Osteocyte (in vitro differentiated cells): ENCODE results near the gene CEP170B. TPM values are rescaled to one million over a fixed set of nuclear protein-coding genes. Genes with fewer than 3 reads are reported as not detected.
"Not testable (repeated sequence)": the region's sequence is repeated elsewhere in the genome, so short reads cannot be mapped to it uniquely, and the experiment has no call there.

Experiments
- DNase-seq: peaks from one replicate; pipeline ENCODE4 v3.0.0; 2021; ENCODE audit warnings: mixed read lengths; ENCODE audit not compliant: unreplicated experiment; ENCODE audit errors: extremely low spot score
- H3K27ac Mint-ChIP-seq: one replicate; pipeline ENCODE4 v1.8.0; 2021; ENCODE audit warnings: mild to moderate bottlenecking, mixed read lengths; ENCODE audit not compliant: unreplicated experiment
- H3K27me3 Mint-ChIP-seq: one replicate; pipeline ENCODE4 v1.8.0; 2021; ENCODE audit warnings: mixed read lengths; ENCODE audit not compliant: unreplicated experiment
- H3K36me3 Mint-ChIP-seq: one replicate; pipeline ENCODE4 v1.8.0; 2021; ENCODE audit warnings: mixed read lengths; ENCODE audit not compliant: unreplicated experiment
- H3K4me1 Mint-ChIP-seq: one replicate; pipeline ENCODE4 v1.8.0; 2021; ENCODE audit warnings: mixed read lengths; ENCODE audit not compliant: unreplicated experiment
- H3K4me3 Mint-ChIP-seq: one replicate; pipeline ENCODE4 v1.8.0; 2021; ENCODE audit warnings: mild to moderate bottlenecking, moderate library complexity, mixed read lengths; ENCODE audit not compliant: unreplicated experiment
- H3K9me3 Mint-ChIP-seq: one replicate; pipeline ENCODE4 v1.8.0; 2021; ENCODE audit warnings: mixed read lengths; ENCODE audit not compliant: unreplicated experiment
- total RNA-seq: library from RNA; stranded (reverse); gene quantifications from 2 replicates; pipeline ENCODE4 v1.2.1, GENCODE V29; 2021
- TF ChIP-seq, protein P1 (sequence below): fragments of 200-600 bp; sonication (generic); IDR thresholded peaks from 2 replicates; pipeline ENCODE4 v1.5.0; 2021; ENCODE audit warnings: antibody characterized with exemption, mild to moderate bottlenecking, moderate library complexity

CEP170B gene
- total RNA-seq, 1 donor from 2014 or later, result 26.4 TPM

DNA sequence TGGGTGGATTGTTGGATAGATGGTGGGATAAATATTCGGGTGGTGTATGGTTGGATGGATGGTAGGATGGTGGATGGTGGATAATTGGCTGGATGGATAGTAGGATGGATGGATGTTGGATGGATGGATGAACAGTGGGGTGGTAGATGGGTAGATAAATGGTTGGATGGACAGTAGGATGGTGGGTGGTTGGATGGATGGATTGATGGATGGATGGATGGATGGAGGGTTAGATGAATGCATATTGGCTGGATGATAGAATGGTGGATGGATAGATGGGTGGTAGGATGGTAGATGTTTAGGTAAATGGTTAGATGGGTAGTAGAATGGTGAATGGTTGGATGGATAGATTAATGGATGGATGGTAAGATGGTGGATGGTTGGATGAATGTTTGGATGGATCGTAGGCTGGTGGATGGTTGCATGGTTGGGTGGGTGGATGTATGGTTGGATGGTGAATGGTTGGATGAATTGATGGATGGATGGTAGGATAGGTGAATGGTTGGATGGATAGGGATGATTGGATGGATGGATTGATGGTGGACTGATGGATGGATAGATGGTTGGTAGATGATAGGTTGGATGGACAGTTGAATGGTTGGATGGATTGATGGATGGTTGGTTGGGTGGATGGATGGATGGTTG is 40.6 kb upstream of the CEP170B start:
- Mint-ChIP-seq H3K27me3 (no peaks in the 10 kb centered on the region), H3K4me3 (peak overlapping the region; percentile 11), H3K36me3 (no peaks in the 10 kb centered on the region), H3K27ac (no peak overlapping the region), H3K9me3 (peaks cover 4% of the 10 kb centered on the region), H3K4me1 (peaks cover 19% of the 10 kb centered on the region)
- TF ChIP-seq, protein P1, sequence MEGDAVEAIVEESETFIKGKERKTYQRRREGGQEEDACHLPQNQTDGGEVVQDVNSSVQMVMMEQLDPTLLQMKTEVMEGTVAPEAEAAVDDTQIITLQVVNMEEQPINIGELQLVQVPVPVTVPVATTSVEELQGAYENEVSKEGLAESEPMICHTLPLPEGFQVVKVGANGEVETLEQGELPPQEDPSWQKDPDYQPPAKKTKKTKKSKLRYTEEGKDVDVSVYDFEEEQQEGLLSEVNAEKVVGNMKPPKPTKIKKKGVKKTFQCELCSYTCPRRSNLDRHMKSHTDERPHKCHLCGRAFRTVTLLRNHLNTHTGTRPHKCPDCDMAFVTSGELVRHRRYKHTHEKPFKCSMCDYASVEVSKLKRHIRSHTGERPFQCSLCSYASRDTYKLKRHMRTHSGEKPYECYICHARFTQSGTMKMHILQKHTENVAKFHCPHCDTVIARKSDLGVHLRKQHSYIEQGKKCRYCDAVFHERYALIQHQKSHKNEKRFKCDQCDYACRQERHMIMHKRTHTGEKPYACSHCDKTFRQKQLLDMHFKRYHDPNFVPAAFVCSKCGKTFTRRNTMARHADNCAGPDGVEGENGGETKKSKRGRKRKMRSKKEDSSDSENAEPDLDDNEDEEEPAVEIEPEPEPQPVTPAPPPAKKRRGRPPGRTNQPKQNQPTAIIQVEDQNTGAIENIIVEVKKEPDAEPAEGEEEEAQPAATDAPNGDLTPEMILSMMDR, result no peak
- DNase-seq, result no peak

DNA sequence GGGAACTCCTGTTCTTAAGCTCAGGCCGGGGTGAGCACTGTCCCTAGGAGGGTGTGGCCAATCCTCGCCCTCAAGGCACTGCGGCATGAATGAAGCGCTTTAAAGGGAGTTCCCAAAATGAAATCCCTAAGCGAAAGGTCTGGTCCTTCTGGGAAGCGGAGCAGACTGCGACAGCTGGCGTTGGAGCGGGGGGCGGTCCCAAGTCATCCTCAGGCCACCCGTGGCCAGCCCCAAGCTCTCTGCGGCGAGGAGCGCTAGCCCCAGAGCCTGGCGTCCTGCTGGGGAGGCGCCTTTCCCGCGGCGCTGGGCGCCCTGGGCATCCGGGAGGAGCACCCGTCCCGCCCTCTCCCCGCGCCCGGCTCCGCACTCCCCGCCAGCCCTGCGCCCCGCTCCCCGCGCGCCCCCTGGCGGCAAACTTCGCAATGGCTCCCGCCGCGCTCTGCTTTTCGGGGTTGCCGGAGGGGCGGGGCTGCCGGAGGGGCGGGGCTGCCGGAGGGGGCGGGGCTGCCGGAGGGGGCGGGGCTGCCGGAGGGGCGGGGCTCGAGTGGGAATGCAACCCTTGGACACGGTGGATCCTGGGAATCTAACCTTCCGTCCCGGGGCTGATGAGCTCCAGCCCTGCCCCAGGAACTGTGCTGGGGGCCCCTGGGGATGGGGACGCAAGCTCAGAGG is 38.7 kb upstream of the CEP170B start:
- H3K27ac Mint-ChIP-seq, result no peak overlapping the region
- peaks cover 4% of the 10 kb centered on the region for H3K9me3 Mint-ChIP-seq
- H3K4me3 Mint-ChIP-seq, result peak overlapping the region; percentile 79
- no peaks in the 10 kb centered on the region for H3K36me3 Mint-ChIP-seq
- TF ChIP-seq, protein P1, result peak; percentile 85
- peak; percentile 98 for DNase-seq
- no peaks in the 10 kb centered on the region for H3K27me3 Mint-ChIP-seq
- H3K4me1 Mint-ChIP-seq, result peaks cover 19% of the 10 kb centered on the region

DNA sequence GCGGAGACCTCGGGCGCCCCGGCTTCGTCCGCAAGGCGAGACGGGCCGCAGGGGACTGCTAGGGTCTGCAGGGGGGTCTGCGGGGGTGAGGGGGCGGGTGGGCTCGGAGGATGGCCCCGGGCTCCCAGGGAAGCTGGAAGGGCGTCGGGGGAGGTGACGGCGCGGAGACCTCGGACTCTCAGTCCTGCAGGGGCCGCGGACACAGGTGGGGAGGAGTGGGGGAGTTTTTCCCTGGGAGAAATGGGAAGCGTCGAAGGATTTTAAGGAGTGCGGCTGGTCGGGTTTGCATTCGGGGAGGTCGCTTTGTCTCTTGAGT is 38.2 kb upstream of the CEP170B start:
- no peaks in the 10 kb centered on the region for H3K27me3 Mint-ChIP-seq
- no peak for DNase-seq
- H3K4me3 Mint-ChIP-seq, result peak overlapping the region; percentile 68
- H3K4me1 Mint-ChIP-seq, result peaks cover 18% of the 10 kb centered on the region
- peaks cover 4% of the 10 kb centered on the region for H3K9me3 Mint-ChIP-seq
- TF ChIP-seq, protein P1, result no peak
- H3K36me3 Mint-ChIP-seq, result no peaks in the 10 kb centered on the region
- no peak overlapping the region for H3K27ac Mint-ChIP-seq

DNA sequence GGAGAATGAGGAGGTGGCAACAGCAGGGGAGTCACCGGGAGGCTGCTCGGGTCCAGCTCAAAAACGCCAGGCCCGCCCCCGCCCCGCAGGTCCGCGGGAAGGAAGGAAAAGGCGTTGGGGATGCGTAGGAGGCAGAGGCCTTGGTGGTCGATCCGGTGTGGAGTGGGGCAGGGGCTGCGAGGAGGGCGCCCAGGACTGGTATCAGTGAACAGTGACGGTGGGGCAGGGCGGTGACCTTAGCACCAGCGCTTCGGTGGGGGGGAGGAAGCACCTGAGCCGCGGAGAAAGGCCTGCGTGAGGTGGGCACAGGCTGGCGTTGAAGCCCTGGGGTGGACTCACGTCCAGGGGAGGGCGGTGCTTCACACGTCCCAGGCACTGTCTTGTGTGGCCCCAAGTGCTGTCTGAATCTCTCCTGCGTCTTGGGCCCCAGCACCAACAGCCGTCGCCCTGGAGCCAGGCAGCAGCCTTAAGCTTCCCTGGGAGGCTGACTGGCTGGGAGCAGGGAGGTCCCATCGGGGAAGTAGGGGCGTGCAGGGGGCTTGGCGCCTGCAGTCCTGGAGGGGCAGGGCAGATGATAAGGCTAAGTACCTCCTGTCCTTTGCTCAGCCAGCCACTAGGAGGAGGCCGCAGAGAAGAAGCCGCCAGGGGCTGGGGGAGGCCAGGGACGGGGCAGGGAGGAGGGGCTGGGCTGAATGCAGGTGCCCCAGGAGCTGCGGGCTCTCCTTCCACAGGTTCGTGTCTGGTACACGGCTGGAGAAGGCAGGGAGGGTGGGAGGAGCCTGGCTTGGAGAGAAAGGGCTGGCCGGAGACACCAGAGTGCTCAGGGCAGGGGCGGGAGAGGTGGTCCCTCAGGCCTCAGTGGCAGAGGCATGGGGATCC is 37.7 kb upstream of the CEP170B start:
- DNase-seq, result no peak
- peaks cover 18% of the 10 kb centered on the region for H3K4me1 Mint-ChIP-seq
- H3K27ac Mint-ChIP-seq, result no peak overlapping the region
- peak overlapping the region; percentile 68 for H3K4me3 Mint-ChIP-seq
- H3K36me3 Mint-ChIP-seq, result no peaks in the 10 kb centered on the region
- H3K9me3 Mint-ChIP-seq, result peaks cover 4% of the 10 kb centered on the region
- H3K27me3 Mint-ChIP-seq, result no peaks in the 10 kb centered on the region
- TF ChIP-seq, protein P1, result peak; percentile 57

DNA sequence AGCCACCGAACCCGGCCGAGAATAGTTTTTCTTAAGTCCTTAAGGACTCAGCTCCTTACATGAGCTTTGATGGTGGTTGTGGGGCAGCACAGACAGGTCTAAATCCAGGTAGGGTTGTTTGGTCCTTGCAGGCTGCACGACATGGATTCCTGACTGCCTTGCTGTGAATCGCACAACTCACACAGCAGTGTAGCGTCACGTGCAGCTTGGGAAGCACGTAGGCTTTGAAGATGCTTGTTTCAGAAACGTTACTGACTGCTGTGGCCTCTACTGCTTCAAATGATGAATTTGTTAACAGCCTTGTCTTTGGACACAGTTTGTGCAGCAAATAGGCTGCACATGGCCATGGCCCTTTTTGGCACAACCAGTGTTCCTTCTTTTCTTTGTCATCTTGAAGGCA is 34.3 kb upstream of the CEP170B start:
- peaks cover 14% of the 10 kb centered on the region for H3K4me1 Mint-ChIP-seq
- H3K27ac Mint-ChIP-seq, result no peak overlapping the region
- TF ChIP-seq, protein P1, result no peak
- no peak for DNase-seq
- H3K4me3 Mint-ChIP-seq, result no peak overlapping the region
- no peaks in the 10 kb centered on the region for H3K36me3 Mint-ChIP-seq
- no peaks in the 10 kb centered on the region for H3K9me3 Mint-ChIP-seq
- H3K27me3 Mint-ChIP-seq, result no peaks in the 10 kb centered on the region

DNA sequence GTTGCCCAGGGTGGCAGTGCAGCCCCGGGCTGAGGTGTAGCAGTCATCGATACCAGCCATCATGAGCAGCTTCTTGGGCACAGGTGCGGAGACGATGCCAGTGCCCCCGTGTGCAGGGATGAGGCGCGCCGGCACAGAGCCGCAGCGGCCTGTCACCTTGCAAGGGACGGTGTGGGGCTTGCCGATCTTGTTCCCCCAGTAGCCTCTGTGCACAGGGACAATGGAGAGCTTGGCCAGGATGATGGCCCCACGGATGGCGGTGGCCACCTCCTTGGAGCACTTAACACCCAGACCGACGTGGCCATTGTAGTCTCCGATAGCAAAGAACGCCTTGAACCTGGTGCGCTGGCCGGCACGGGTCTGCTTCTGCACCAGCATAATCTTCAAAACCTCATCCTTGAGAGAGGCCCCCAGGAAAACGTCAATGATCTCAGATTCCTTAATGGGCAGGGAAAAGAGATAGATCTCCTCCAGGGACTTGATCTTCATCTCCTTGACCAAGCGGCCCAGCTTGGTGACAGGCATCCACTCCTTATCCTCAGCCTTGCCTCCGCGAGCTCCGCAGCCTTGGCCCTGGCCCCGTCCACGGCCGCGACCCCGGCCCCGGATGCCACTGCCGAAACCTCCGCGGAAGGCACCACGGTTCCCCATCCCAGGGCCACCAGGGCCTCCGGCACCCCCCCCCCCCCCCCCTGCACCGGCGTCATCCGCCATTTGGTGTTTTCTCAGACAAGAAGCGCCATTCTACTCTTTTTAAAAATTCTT is 28.7 kb upstream of the CEP170B start:
- H3K4me1 Mint-ChIP-seq, H3K36me3 Mint-ChIP-seq, H3K27ac Mint-ChIP-seq, DNase-seq, H3K9me3 Mint-ChIP-seq, H3K4me3 Mint-ChIP-seq: not testable (repeated sequence)
- H3K27me3 Mint-ChIP-seq, result peaks cover 32% of the 10 kb centered on the region
